Peyer's patch (tissue), 4 donors: Measurements from ENCODE around the gene MGAT3.

Experiments
- CTCF ChIP-seq, 6 experiments: fragments of 450-650 bp in 4 of 6; fragments of 200-600 bp in 2 of 6; sonication (generic) in 1 of 6; IDR thresholded peaks; one replicate each; pipeline ENCODE4 v1.5.1; 2017 to 2019; ENCODE audit warnings: antibody characterized with exemption in 6 of 6, mild to moderate bottlenecking in 3 of 6, moderate library complexity in 1 of 6
- POLR2A ChIP-seq, 2 donors: fragments of 450-650 bp; IDR thresholded peaks; one replicate each; pipeline ENCODE4 v1.5.1; 2017; ENCODE audit warnings: antibody characterized with exemption in 2 of 2, mild to moderate bottlenecking in 2 of 2, moderate library complexity in 2 of 2

GRCh38 chr22:39475337-39475736 lies 18.5 kb downstream of the MGAT3 start:
- TF ChIP-seq CTCF (IDR thresholded peaks at IDR 0.05) (no peak), POLR2A (IDR thresholded peaks at IDR 0.05) (no peak)
